ENCODE results near the gene UNC45A. TPM values are rescaled to one million over a fixed set of nuclear protein-coding genes. Genes with fewer than 3 reads are reported as not detected.

Gene UNC45A
- polyA plus RNA-seq, 1 donor (not counting 4 experiments of a cell fraction or from before 2014, with no cell fraction given): 63.1 TPM

DNA sequence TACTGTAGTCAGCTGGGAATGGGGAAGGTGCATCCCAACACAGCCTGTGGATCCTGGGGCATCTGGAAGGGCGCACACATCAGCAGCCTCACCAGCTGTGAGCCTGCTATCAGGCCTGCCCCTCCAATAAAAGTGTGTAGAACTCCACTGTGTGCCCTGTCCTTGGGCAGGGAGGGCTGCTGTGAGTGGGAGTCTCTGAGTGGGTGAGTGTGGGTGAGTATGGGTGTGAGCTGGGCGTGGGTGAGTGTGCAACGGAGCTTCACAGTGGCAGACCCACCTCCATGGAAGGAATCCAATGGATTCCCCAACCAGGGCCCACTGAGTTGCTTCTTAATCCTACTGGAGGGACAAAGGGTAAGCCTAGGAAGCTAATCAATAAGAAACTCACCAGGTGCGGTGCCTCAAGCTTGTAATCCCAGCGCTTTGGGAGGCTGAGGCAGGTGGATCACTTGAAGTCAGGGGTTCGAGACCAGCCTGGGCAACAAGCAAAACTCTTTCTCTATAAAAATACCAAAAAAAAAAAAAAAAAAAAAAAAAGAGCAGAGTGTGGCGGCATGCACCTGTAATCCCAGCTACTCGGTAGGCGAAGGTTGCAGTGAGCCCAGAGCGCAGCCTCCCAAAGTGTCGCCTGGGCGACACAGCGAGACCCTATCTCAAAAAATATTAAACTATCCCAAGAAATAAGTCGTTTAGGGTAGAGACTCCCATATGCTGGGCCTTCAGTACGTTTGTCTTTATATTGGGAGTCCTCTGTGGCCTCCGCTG lies 19.0 kb downstream of the UNC45A start:
- H3K4me1 ChIP-seq (ENCODE audit: control insufficient read depth, extremely low read depth, insufficient read depth, low read length): peaks cover 20% of the 10 kb centered on the region
- H3K79me2 ChIP-seq (ENCODE audit: control insufficient read depth, insufficient read depth, low read length): no peaks in the 10 kb centered on the region
- no peak overlapping the region for H3K27ac ChIP-seq (ENCODE audit: control insufficient read depth, insufficient read depth, low read length)
- no peaks in the 10 kb centered on the region for H3K27me3 ChIP-seq (ENCODE audit: control insufficient read depth, extremely low read depth, insufficient read depth, low read length)
- peaks cover 18 to 27% of the 10 kb centered on the region in 2 experiments for H3K36me3 ChIP-seq (ENCODE audit: control insufficient read depth in 2 of 2, extremely low read depth in 1 of 2, insufficient read depth in 2 of 2, low read length in 2 of 2)
- H3K9me3 ChIP-seq (ENCODE audit: control insufficient read depth, low read depth, low read length): no peaks in the 10 kb centered on the region
- DNase-seq (ENCODE audit: low read depth, low spot score): no peak
- no peaks in the 10 kb centered on the region for H3K9me1 ChIP-seq (ENCODE audit: control insufficient read depth, extremely low read depth, insufficient read depth, low read length)
- H4K20me1 ChIP-seq (ENCODE audit: control insufficient read depth, extremely low read depth, insufficient read depth, low read length): no peaks in the 10 kb centered on the region
- dilution Hi-C loops (cut with MboI; ENCODE audit: extremely low pct_ligation_motif_present, low sequenced_read_pairs): no loop called here
- no peak overlapping the region for H2AFZ ChIP-seq (ENCODE audit: control insufficient read depth, low read length)
- TF ChIP-seq, protein P1, sequence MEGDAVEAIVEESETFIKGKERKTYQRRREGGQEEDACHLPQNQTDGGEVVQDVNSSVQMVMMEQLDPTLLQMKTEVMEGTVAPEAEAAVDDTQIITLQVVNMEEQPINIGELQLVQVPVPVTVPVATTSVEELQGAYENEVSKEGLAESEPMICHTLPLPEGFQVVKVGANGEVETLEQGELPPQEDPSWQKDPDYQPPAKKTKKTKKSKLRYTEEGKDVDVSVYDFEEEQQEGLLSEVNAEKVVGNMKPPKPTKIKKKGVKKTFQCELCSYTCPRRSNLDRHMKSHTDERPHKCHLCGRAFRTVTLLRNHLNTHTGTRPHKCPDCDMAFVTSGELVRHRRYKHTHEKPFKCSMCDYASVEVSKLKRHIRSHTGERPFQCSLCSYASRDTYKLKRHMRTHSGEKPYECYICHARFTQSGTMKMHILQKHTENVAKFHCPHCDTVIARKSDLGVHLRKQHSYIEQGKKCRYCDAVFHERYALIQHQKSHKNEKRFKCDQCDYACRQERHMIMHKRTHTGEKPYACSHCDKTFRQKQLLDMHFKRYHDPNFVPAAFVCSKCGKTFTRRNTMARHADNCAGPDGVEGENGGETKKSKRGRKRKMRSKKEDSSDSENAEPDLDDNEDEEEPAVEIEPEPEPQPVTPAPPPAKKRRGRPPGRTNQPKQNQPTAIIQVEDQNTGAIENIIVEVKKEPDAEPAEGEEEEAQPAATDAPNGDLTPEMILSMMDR (optimal IDR thresholded peaks at IDR 0.05 in 1 of 3, IDR thresholded peaks at IDR 0.05 in 1 of 3, conservative IDR thresholded peaks at IDR 0.05 in 1 of 3; ENCODE audit: extremely low read depth in 1 of 3, insufficient read depth in 2 of 3, low read length in 3 of 3): no peak
- TF ChIP-seq EZH2 (IDR thresholded peaks at IDR 0.05; ENCODE audit: low read length): no peak
- FAIRE-seq: no peak
- H3K4me2 ChIP-seq (ENCODE audit: control insufficient read depth, extremely low read depth, insufficient read depth, low read depth, low read length): peak overlapping the region; percentile 87
- no peak overlapping the region for H3K9ac ChIP-seq (ENCODE audit: control insufficient read depth, extremely low read depth, insufficient read depth, low read length)
- peak overlapping the region in 1 of 3 experiments; percentile 77 for H3K4me3 ChIP-seq (ENCODE audit: control insufficient read depth in 2 of 3, extremely low read depth in 1 of 3, insufficient read depth in 2 of 3, low read depth in 1 of 3, low read length in 3 of 3)

DNA sequence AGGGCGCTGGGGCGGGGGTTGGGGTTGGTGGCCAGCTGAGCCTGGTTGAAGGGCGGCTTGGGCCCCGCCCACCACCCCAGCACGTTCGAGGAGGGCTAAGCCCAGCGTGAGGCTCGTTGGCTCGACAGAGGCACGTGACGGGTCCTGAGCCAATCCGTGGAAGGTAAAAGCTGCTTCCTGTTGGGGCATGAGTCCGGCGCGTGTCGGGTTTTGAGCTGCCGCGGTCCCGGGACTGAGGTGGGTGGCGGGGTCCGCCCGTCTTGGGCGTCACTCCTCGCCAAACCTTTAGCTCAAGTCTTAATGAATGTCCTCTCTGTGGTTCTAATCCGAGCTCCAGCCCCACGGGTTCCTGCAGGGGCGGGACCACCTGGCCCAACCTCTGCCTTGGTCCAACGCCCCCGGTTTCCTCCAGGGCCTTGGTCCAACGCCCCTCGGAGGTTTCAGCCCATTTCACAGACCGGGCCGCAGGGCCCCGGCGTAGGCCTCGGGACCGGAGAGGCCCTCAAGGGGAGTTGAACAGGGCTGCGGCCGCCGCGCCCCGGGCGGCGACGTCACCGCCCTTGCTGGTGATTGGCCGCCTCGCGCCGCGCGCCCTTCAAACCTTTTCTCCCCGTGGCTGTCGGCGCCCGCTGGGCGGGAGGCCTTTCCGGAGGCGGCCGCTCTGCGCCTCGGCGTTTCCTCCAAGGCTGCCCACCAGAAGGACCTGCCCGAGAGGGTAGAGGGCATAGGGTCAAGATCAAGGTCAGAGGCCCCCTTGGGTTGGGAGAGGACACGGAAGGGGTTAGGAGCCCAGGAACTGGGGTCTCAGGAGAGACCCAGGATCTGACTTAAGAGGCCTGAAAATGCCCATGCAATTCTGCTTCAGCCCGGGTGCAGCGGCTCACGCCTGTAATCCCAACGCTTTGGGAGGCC lies 19.9 kb downstream of the UNC45A start, which contains the start of gene RCCD1:
TSS of gene RCCD1 (plus strand) at position 173 of the 912 bp plus-strand sequence. CDS start 1,851 bp downstream, outside the sequence.
- Histone ChIP-seq H3K79me2 (ENCODE audit: control insufficient read depth, insufficient read depth, low read length) (no peaks in the 10 kb centered on the region), H3K4me1 (ENCODE audit: control insufficient read depth, extremely low read depth, insufficient read depth, low read length) (peaks cover 16% of the 10 kb centered on the region), H4K20me1 (ENCODE audit: control insufficient read depth, extremely low read depth, insufficient read depth, low read length) (no peaks in the 10 kb centered on the region), H3K27me3 (ENCODE audit: control insufficient read depth, extremely low read depth, insufficient read depth, low read length) (no peaks in the 10 kb centered on the region), H3K4me3 (ENCODE audit: control insufficient read depth in 2 of 3, extremely low read depth in 1 of 3, insufficient read depth in 2 of 3, low read depth in 1 of 3, low read length in 3 of 3) (peak within 1 kb of the TSS; percentile 60 to 80 (median 77)), H3K4me2 (ENCODE audit: control insufficient read depth, extremely low read depth, insufficient read depth, low read depth, low read length) (peak within 1 kb of the TSS; percentile 87), H3K9me1 (ENCODE audit: control insufficient read depth, extremely low read depth, insufficient read depth, low read length) (no peaks in the 10 kb centered on the region), H2AFZ (ENCODE audit: control insufficient read depth, low read length) (peak within 1 kb of the TSS; percentile 88), H3K36me3 (ENCODE audit: control insufficient read depth in 2 of 2, extremely low read depth in 1 of 2, insufficient read depth in 2 of 2, low read length in 2 of 2) (peaks cover 16 to 24% of the 10 kb centered on the region in 2 experiments), H3K27ac (ENCODE audit: control insufficient read depth, insufficient read depth, low read length) (peak within 1 kb of the TSS; percentile 94), H3K9me3 (ENCODE audit: control insufficient read depth, low read depth, low read length) (no peaks in the 10 kb centered on the region), H3K9ac (ENCODE audit: control insufficient read depth, extremely low read depth, insufficient read depth, low read length) (peak within 1 kb of the TSS; percentile 95)
- peak; percentile 88 for FAIRE-seq
- TF ChIP-seq, protein P1 (optimal IDR thresholded peaks at IDR 0.05 in 1 of 3, IDR thresholded peaks at IDR 0.05 in 1 of 3, conservative IDR thresholded peaks at IDR 0.05 in 1 of 3; ENCODE audit: extremely low read depth in 1 of 3, insufficient read depth in 2 of 3, low read length in 3 of 3): no peak
- TF ChIP-seq EZH2 (IDR thresholded peaks at IDR 0.05; ENCODE audit: low read length): no peak
- dilution Hi-C loops (cut with MboI; ENCODE audit: extremely low pct_ligation_motif_present, low sequenced_read_pairs): no loop called here
- peak; percentile 72 for DNase-seq (ENCODE audit: low read depth, low spot score)

Measured in keratinocyte (primary cell).